Measurements from ENCODE around the gene C17orf100.

C17orf100 gene

DNA sequence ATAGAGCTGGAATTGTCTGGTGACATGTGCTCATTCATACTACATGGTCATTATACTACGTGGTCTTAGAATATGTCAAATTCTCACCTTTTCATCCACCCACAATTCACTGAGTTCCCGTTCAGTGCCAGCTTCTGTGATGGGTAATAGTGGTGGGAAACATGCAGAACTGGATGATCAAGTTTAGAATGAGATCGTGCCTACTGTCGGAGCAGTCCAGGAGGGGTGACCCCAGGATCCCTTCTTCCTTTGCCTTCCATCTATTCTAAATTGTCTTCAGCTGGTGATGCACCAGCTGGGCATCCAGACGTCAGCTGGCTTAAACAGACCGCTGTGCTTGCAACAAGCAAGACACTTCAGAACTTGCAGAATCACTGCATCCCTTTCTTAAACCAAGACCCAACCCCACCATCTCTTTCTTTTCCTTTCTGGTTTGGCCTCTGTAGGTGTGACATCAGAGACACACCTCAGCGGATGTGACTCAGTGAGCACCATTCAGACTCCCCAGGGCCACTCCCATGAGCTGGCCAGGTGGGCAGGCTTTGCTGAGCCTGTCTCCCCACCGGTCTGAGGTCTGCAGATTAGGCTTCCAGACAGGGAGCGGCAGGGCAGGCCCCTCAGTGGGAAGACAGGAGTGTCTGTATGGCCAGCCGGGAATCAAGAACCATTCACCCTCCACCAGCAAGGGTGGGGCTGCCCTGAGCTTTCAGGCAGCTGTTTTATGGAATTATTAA lies 18.1 kb downstream of the C17orf100 start:
- DNase-seq (ENCODE audit: low read depth), result no peak

DNA sequence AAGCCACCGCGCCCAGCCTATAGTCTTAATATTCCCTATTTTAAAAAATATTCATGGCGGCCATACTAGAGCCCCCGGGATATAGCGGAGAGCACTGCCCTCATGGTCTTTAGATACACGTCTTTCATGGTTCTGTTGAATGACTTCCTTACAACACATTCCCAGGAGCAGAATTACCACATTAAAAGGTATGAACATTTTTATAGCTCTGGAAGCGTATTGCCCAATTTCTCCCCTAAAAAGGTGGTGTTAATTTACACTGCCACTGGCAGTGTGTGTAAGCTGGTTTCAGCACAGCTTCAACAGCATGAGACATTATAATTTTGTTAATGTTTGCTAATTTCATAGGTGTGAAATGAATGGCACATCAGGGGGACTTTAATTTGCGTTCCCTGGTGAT lies 19.0 kb downstream of the C17orf100 start:
- no peak for DNase-seq (ENCODE audit: low read depth)

GRCh38 chr17:6670999-6671398 lies 19.4 kb downstream of the C17orf100 start:
- DNase-seq (ENCODE audit: low read depth), result no peak

GRCh38 chr17:6671431-6671830 lies 19.9 kb downstream of the C17orf100 start:
- no peak for DNase-seq (ENCODE audit: low read depth)

- no peak for DNase-seq (ENCODE audit: low read depth)
Observed at GRCh38 chr17:6674586-6674985, 23.0 kb downstream of the C17orf100 start.

GRCh38 chr17:6675201-6675825 lies 23.8 kb downstream of the C17orf100 start:
- no peak for DNase-seq (ENCODE audit: low read depth)

GRCh38 chr17:6676802-6677157 lies 25.2 kb downstream of the C17orf100 start:
- no peak for DNase-seq (ENCODE audit: low read depth)

- peak; percentile 48 for DNase-seq (ENCODE audit: low read depth)
Observed at GRCh38 chr17:6677158-6677831, 25.7 kb downstream of the C17orf100 start.

- no peak for DNase-seq (ENCODE audit: low read depth)
Observed at GRCh38 chr17:6677946-6678345, 26.4 kb downstream of the C17orf100 start.

DNA sequence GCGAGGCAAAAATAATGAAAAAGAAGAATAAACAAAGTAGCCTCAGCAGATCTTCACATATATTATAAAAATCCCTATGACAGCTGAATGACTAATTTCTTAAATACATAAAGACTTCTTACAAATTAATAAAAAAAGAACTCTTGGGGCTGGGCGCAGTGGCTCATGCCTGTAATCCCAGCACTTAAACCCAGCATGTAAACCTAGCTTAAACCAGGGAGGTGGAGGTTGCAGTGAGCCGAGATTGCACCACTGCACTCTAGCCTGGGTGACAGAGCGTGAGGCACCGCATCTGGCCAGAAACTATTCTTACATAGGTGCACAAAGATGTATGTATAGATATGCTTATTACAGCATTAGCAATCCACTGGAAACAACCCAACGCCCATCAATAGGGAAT lies 27.7 kb downstream of the C17orf100 start:
- no peak for DNase-seq (ENCODE audit: low read depth)

DNA sequence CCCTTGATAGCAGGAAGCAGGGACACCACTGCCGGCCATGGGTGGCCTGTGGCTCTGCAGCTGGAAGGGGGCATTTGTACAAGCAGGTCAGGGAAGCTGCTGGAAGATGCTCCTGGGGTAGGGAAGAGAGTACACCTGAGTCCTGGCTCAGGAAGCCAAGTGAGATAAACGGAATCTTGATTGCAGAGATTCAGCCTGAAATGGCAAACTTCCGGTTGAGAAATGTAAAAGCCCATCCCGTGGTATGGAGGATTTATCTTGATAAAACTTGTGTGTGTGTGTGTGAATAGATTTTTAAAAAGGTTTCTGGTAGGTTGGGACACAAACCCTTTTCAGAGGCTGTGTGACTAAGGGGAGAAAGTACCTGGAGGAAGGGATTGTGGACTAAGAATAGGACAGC lies 29.6 kb downstream of the C17orf100 start:
- DNase-seq (ENCODE audit: low read depth), result no peak

- no peak for DNase-seq (ENCODE audit: low read depth)
Observed at GRCh38 chr17:6681671-6682070, 30.1 kb downstream of the C17orf100 start.

- no peak for DNase-seq (ENCODE audit: low read depth)
Observed at GRCh38 chr17:6682339-6682738, 30.8 kb downstream of the C17orf100 start.

- no peak for DNase-seq (ENCODE audit: low read depth)
Observed at GRCh38 chr17:6683081-6683684, 31.6 kb downstream of the C17orf100 start.

- DNase-seq (ENCODE audit: low read depth), result no peak
Observed at GRCh38 chr17:6683730-6684459, 32.3 kb downstream of the C17orf100 start.

GRCh38 chr17:6684460-6684783 lies 32.9 kb downstream of the C17orf100 start:
- no peak for DNase-seq (ENCODE audit: low read depth)

DNA sequence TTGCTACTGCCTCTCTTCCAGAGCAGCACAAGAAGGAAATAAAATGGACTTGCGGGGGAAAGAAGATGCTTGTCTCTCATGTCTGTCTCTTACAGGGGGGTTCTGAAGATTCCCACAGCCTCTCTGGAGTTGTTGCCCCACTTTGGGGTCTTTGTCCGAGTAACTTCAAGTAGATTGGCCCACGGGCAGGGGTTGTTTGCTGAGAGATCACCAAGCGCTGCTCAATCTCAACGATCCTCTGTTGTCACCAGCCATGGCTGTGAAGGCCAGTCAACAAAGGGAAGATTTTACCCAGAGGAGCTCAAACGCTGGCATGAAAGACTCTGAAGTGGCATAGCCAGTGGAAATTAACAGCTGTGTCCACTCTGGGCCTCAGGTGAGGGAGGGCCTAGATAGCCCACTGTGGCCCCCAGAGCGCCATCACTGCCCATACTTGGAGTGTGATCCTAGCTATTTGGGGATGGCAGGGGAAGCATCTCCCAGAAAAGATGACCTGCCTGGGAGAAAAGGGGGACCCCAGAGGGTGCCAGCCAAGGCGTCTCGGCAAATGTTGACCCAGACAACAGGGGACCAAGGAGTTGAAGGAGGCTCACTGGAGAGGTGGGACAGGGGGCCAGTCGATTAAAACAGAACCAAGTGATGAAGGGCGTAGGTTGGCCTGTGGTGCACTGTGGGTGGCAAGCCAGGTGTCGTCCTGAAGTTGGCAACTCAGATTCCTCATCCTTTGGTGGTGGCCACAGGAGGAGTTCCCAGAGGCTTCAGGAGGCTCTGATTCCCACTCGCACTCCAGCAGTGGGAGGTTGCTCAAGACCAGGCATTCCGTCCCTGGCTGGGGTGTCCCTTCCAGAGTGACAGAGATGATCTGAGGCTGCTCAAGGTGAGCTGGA lies 33.6 kb downstream of the C17orf100 start:
- DNase-seq (ENCODE audit: low read depth), result no peak

- DNase-seq (ENCODE audit: low read depth), result no peak
Observed at GRCh38 chr17:6686026-6686425, 34.5 kb downstream of the C17orf100 start.

DNA sequence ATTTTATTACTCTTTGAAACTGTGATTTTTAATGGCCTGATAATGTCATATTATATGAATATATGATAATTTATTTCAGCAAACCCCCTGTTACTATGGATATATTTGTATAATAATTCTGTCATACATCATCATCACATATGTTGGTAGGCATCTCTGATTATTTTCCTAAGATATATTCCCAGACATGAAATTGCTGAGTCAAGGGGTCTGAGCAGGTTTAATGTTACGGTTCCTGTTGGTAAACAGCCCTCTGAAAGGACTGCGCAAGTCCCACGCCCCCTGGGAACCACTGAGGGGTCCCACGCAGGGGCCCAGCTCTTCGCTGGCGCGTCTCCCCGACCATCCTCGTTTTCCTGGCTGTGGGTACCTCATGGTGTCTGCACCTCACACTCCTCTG lies 37.4 kb downstream of the C17orf100 start:
- no peak for DNase-seq (ENCODE audit: low read depth)

GRCh38 chr17:6690641-6691040 lies 39.1 kb downstream of the C17orf100 start:
- DNase-seq (ENCODE audit: low read depth), result no peak

GRCh38 chr17:6691546-6691945 lies 40.0 kb downstream of the C17orf100 start:
- no peak for DNase-seq (ENCODE audit: low read depth)
